K562 (cell line): ENCODE data around the gene HOPX. TPM values are rescaled to one million over a fixed set of nuclear protein-coding genes. Genes with fewer than 3 reads are reported as not detected.

Source experiments
- BHLHE40 ChIP-seq: IDR thresholded peaks from 2 replicates; pipeline ENCODE4 v1.6.1; 2011; ENCODE audit warnings: low read length, improper control_type of control experiment
- CREB3L1 ChIP-seq: fragments of 450-650 bp; IDR thresholded peaks from 2 replicates; pipeline ENCODE4 v1.6.1; 2014; ENCODE audit warnings: low read depth, mild to moderate bottlenecking, moderate library complexity, borderline replicate concordance
- DLX4 ChIP-seq: fragments of 250-450 bp; sonication (Bioruptor Pico); IDR thresholded peaks from 2 replicates; pipeline ENCODE4 v1.6.1; 2021; ENCODE audit warnings: mild to moderate bottlenecking
- FIP1L1 ChIP-seq: fragments of 200-400 bp; formaldehyde crosslinking; IDR thresholded peaks from 2 replicates; pipeline ENCODE4 v1.6.1; 2018; ENCODE audit warnings: mild to moderate bottlenecking, low read depth, low read length; ENCODE audit not compliant: poor library complexity, severe bottlenecking
- MTF1 ChIP-seq: fragments of 250-450 bp; sonication (Bioruptor Pico); IDR thresholded peaks from 2 replicates; pipeline ENCODE4 v1.9.0; 2021; ENCODE audit warnings: moderate library complexity, mild to moderate bottlenecking, inconsistent platforms, borderline replicate concordance
- PCBP2 ChIP-seq: fragments of 200-400 bp; formaldehyde crosslinking; IDR thresholded peaks from 2 replicates; pipeline ENCODE4 v1.6.1; 2018; ENCODE audit warnings: low read length, low read depth, mild to moderate bottlenecking, moderate library complexity; ENCODE audit not compliant: poor library complexity, severe bottlenecking
- TBL1XR1 ChIP-seq, 2 experiments: IDR thresholded peaks; 2 replicates each; pipeline ENCODE4 v1.6.1; 2012; ENCODE audit warnings: improper control_type of control experiment in 2 of 2, low read length in 2 of 2, mild to moderate bottlenecking in 1 of 2
- ZKSCAN8 ChIP-seq: fragments of 200-800 bp; sonication (Bioruptor generic); IDR thresholded peaks from 2 replicates; pipeline ENCODE4 v1.6.1; 2016; ENCODE audit warnings: missing genetic modification characterization, missing compliant biosample characterization
- polyA plus RNA-seq, 8 experiments: library from polyadenylated mRNA; depleted of rRNA in 4 of 8; stranded (reverse) in 5 of 8; unstranded in 3 of 8; fragments of >200 nt; fragmentation: Nextera tagmentation in 2 of 8; fragmentation: Illumina TruSeq in 1 of 8; extraction: Ambion mirVana in 2 of 8; extraction: Trizol in 1 of 8; gene quantifications; 2 replicates each; pipeline versions ENCODE4 v1.2.1 to v1.2.3, GENCODE V29; 2011 to 2014; ENCODE audit warnings: inconsistent platforms in 1 of 8, missing spikeins in 1 of 8
- total RNA-seq, 7 experiments: library from RNA; depleted of rRNA in 6 of 7; stranded (reverse); fragments of >200 nt in 6 of 7; fragmentation: Illumina TruSeq in 2 of 7; extraction: Trizol in 2 of 7; gene quantifications; 2 replicates each; pipeline versions ENCODE4 v1.2.1 to v1.2.3, GENCODE V29; 2011 to 2021; ENCODE audit warnings: low replicate concordance in 1 of 7
- TF ChIP-seq, protein P1 (sequence below): sonication (generic); formaldehyde crosslinking; IDR thresholded peaks from 2 replicates; pipeline ENCODE4 v1.5.0; 2020; ENCODE audit warnings: missing genetic modification reagents

The HOPX gene
- total and polyA plus RNA-seq, 9 of the 15 experiments (the other 6 are each of a cell fraction or from before 2014, with no cell fraction given), result 0.24 TPM; not detected in 8

- TF ChIP-seq CREB3L1 (no peak), MTF1 (CRISPR knock-in tag) (no peak), ZKSCAN8 (CRISPR knock-in tag) (no peak), BHLHE40 (no peak), PCBP2 (no peak), FIP1L1 (no peak), TBL1XR1 (IDR thresholded peaks at IDR 0.05; ENCODE audit: low read length in 2 of 2) (no peak), DLX4 (no peak)
- TF ChIP-seq, protein P1, sequence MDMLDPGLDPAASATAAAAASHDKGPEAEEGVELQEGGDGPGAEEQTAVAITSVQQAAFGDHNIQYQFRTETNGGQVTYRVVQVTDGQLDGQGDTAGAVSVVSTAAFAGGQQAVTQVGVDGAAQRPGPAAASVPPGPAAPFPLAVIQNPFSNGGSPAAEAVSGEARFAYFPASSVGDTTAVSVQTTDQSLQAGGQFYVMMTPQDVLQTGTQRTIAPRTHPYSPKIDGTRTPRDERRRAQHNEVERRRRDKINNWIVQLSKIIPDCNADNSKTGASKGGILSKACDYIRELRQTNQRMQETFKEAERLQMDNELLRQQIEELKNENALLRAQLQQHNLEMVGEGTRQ (CRISPR knock-in tag), result no peak
Measured at GRCh38 chr4:56704089-56704871, 23.2 kb upstream of the HOPX start (continued).
